Parathyroid adenoma (tissue), 2 donors: ENCODE data around the gene PKD2L2.
"Not testable (repeated sequence)": the region's sequence is repeated elsewhere in the genome, so short reads cannot be mapped to it uniquely, and the experiment has no call there.

Source experiments
- H2AFZ ChIP-seq: fragments of 300-600 bp; sonication (generic); one replicate; pipeline ENCODE4 v1.7.0; 2017; ENCODE audit warnings: antibody characterized with exemption, mild to moderate bottlenecking
- H3K27ac ChIP-seq: fragments of 300-600 bp; sonication (generic); one replicate; pipeline ENCODE4 v1.7.0; 2017
- H3K27me3 ChIP-seq: fragments of 300-600 bp; sonication (generic); one replicate; pipeline ENCODE4 v1.7.0; 2017; ENCODE audit warnings: low read length; ENCODE audit not compliant: control insufficient read depth, insufficient read depth
- H3K36me3 ChIP-seq: fragments of 300-600 bp; sonication (generic); one replicate; pipeline ENCODE4 v1.7.0; 2017; ENCODE audit warnings: low read length; ENCODE audit not compliant: control insufficient read depth, insufficient read depth
- H3K4me1 ChIP-seq: fragments of 300-600 bp; sonication (generic); one replicate; pipeline ENCODE4 v1.7.0; 2017; ENCODE audit warnings: control low read depth
- H3K4me2 ChIP-seq: fragments of 300-600 bp; sonication (generic); one replicate; pipeline ENCODE4 v1.7.0; 2017; ENCODE audit warnings: low read length
- H3K4me3 ChIP-seq: fragments of 300-600 bp; sonication (generic); one replicate; pipeline ENCODE4 v1.7.0; 2017; ENCODE audit warnings: low read depth, low read length
- H3K79me2 ChIP-seq: fragments of 300-600 bp; sonication (generic); one replicate; pipeline ENCODE4 v1.7.0; 2017; ENCODE audit warnings: control low read depth
- H3K9ac ChIP-seq: fragments of 300-600 bp; sonication (generic); one replicate; pipeline ENCODE4 v1.7.0; 2017; ENCODE audit warnings: mild to moderate bottlenecking
- H3K9me3 ChIP-seq: fragments of 300-600 bp; sonication (generic); one replicate; pipeline ENCODE4 v1.7.0; 2017; ENCODE audit warnings: low read length; ENCODE audit not compliant: control insufficient read depth
- CTCF ChIP-seq: fragments of 300-600 bp; sonication (generic); IDR thresholded peaks from one replicate; pipeline ENCODE4 v1.7.0; 2017; ENCODE audit warnings: antibody characterized with exemption, mild to moderate bottlenecking
- donor health status: primary hyperparathyroidism.

The PKD2L2 gene

GRCh38 chr5:137858954-137859353, 30.3 kb upstream of the PKD2L2 start:
- peak overlapping the region; percentile 69 for H3K27ac ChIP-seq
- no peaks in the 10 kb centered on the region for H3K27me3 ChIP-seq
- peak overlapping the region; percentile 23 for H3K4me2 ChIP-seq
- no peak overlapping the region for H3K9ac ChIP-seq
- no peak for TF ChIP-seq CTCF
- peaks cover 29% of the 10 kb centered on the region for H3K4me1 ChIP-seq
- no peaks in the 10 kb centered on the region for H3K79me2 ChIP-seq
- no peaks in the 10 kb centered on the region for H3K36me3 ChIP-seq
- H2AFZ ChIP-seq, result peak overlapping the region; percentile 78
- no peaks in the 10 kb centered on the region for H3K9me3 ChIP-seq
- H3K4me3 ChIP-seq, result no peak overlapping the region

- Histone ChIP-seq H3K9ac (no peak overlapping the region), H3K79me2 (no peaks in the 10 kb centered on the region), H3K4me2 (no peak overlapping the region), H3K4me1 (peaks cover 20% of the 10 kb centered on the region), H3K4me3 (no peak overlapping the region), H3K36me3 (no peaks in the 10 kb centered on the region), H2AFZ (peak overlapping the region; percentile 47), H3K9me3 (no peaks in the 10 kb centered on the region), H3K27me3 (no peaks in the 10 kb centered on the region), H3K27ac (peak overlapping the region; percentile 13)
- no peak for TF ChIP-seq CTCF
Observed at GRCh38 chr5:137862251-137862650, 27.0 kb upstream of the PKD2L2 start.

- not testable (repeated sequence) for H3K4me2 ChIP-seq, H3K79me2 ChIP-seq, H3K27ac ChIP-seq, H3K9me3 ChIP-seq, H3K4me3 ChIP-seq, H3K36me3 ChIP-seq, H2AFZ ChIP-seq, H3K27me3 ChIP-seq, H3K9ac ChIP-seq
- peaks cover 14% of the 10 kb centered on the region for H3K4me1 ChIP-seq
Observed at GRCh38 chr5:137863653-137864052, 25.6 kb upstream of the PKD2L2 start.

GRCh38 chr5:137866541-137867388, 22.5 kb upstream of the PKD2L2 start:
- H3K27ac ChIP-seq, result peak overlapping the region; percentile 61
- H3K9me3 ChIP-seq, result no peaks in the 10 kb centered on the region
- H3K9ac ChIP-seq, result no peak overlapping the region

GRCh38 chr5:137867664-137868063, 21.6 kb upstream of the PKD2L2 start, which contains the start of gene MYOT:
Gene MYOT, plus strand, starts transcription at chr5:137867860. Its CDS starts 2,792 bp downstream, at chr5:137870652.
- no peak for TF ChIP-seq CTCF
- Histone ChIP-seq H3K4me1 (peaks cover 6% of the 10 kb centered on the region), H3K27me3 (no peaks in the 10 kb centered on the region), H3K4me3 (no peak within 1 kb of the TSS), H3K79me2 (no peaks in the 10 kb centered on the region), H3K4me2 (no peak within 1 kb of the TSS), H3K9ac (no peak within 1 kb of the TSS), H3K27ac (peak within 1 kb of the TSS; percentile 61), H3K36me3 (no peaks in the 10 kb centered on the region), H2AFZ (peak within 1 kb of the TSS; percentile 50), H3K9me3 (no peaks in the 10 kb centered on the region)

More at GRCh38 chr5:137866541-137867388, 22.5 kb upstream of the PKD2L2 start:
- Histone ChIP-seq H3K36me3 (no peaks in the 10 kb centered on the region), H3K4me2 (no peak overlapping the region), H3K79me2 (no peaks in the 10 kb centered on the region), H3K27me3 (no peaks in the 10 kb centered on the region), H3K4me1 (peaks cover 6% of the 10 kb centered on the region), H2AFZ (peak overlapping the region; percentile 50), H3K4me3 (no peak overlapping the region)
- TF ChIP-seq CTCF, result no peak
